GM21737 (cell line): ENCODE data around the gene CA12.
"Not testable (repeated sequence)": the region's sequence is repeated elsewhere in the genome, so short reads cannot be mapped to it uniquely, and the experiment has no call there.

Experiments
- ATAC-seq: cut with Tn5 transposase; IDR thresholded peaks from one replicate; pipeline ENCODE4 v1.9.1; 2021; ENCODE audit warnings: mild to moderate bottlenecking, moderate library complexity; ENCODE audit not compliant: unreplicated experiment

The CA12 gene

DNA sequence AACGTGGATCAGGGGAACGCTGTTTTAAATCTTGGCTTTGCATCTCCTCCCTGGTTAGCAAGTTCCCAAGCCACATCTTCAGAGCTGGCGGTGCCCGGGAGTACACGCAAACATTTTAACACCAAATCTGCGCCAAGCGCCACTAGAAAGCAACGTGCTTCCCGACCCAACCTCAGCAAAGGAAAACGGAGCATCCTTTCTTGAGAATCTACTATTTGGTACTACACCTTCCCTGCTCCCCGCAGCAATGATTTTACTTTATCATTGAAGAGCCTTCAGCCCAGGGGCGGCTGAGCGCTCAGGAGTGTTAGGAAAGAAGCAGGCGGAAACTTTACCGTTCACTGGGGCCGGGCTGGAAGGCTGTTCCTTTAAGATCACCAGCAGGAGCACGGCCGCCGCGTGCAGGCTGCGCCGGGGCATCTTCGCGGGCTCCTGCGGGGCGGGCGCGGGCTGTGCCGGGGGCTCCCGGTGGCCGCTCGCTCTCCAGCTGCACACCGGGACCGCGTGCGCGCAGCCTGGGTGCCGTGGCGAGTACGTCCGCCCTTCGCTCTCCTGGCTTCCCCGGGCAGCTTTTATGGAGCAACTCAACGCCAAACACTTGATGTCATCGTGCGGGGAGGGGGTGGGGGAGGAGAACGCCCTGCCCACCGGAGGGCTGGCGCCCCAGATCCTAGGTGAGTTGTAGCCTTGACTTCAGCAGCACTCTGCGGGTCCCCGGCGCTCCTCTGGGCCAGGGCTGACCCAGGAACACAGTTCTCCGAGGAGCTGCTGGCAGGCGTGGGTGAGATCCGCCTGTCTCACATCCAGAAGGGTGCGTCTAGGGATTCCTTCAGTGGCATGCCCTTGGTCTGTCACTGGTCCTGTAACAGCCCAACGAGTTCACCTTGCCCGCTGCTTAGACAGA is at the start of gene CA12:
CA12 (minus strand) TSS at position 546 of the 904 bp plus-strand sequence; CDS start at position 420, 126 bp downstream.
- ATAC-seq: no peak

DNA sequence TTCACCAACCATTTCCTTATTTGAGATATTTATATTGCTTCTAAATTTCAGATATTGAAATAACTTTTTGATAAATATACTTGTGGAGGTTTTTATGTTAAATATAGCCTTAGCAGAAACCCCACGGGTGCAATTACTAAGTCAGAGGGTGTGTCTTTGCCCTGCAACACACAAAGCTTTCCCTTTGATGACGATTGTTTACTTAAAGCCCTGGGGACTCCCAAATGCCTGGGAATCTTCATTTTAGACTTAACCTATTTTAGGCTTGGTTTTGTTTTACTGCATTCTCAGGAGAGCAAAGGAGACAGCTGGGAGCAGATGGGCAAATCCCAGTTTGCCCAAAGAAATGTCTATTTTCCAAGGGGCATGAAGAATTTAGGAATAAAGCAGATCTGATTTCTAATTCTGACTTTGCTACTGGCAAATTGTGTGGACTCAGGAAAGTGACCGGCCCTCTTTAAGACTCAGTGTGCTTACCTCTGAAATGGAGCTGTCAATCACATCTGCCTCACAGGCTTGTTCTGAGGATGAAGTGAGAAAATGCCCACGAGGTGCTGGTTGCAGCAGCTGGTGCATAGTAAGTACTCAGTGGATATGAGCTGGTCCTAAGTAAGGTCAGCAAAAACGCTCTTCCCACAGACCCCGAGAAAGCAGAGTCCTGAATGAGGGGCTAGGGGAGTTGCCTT is 49.3 kb upstream of the CA12 start:
- ATAC-seq: no peak

DNA sequence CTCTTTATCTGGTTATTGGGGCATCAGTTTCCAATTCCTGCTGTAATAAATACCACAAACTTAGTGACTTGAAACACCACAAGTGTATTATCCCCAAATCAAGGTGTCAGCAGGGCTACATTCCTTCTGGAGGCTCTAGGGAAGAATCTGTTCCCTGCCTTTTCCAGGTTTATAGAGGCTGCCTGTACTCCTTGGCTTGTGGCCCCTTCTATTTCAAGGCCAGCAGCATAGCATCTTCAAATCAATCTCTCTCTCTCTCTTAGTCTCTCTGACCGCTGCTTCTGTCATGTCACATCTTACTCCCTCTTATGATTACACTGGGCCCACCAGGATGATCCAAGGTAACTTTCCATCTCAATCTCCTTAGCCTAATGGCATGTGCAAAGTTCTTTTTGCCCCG is 44.9 kb upstream of the CA12 start:
- ATAC-seq: no peak

DNA sequence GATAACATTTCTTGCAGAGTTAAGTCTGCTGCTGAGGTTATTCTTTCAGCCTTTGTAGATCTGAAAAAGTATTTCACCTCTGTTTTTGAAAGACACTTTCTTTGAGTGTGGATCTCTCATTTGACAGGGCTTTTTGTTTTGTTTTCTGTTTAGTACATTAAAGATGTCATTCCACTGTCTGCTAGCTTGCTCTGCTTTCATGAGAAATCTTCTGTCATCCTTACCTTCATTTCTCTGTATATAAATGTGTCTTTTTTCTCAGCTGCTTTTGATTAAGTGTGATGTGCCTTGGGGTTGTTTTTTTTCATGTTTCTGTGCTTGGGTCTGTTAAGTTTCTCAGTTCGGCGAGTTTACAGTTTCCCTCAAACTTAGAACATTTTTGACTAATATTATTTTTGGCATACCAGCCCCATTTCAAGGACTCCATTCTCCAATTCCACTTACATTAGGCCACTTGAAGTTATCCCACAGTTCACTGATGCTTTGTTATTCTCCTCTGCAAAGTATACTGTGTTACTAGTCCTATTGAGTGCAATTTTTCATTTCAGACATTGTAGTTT is 43.9 kb upstream of the CA12 start:
- ATAC-seq: no peak

DNA sequence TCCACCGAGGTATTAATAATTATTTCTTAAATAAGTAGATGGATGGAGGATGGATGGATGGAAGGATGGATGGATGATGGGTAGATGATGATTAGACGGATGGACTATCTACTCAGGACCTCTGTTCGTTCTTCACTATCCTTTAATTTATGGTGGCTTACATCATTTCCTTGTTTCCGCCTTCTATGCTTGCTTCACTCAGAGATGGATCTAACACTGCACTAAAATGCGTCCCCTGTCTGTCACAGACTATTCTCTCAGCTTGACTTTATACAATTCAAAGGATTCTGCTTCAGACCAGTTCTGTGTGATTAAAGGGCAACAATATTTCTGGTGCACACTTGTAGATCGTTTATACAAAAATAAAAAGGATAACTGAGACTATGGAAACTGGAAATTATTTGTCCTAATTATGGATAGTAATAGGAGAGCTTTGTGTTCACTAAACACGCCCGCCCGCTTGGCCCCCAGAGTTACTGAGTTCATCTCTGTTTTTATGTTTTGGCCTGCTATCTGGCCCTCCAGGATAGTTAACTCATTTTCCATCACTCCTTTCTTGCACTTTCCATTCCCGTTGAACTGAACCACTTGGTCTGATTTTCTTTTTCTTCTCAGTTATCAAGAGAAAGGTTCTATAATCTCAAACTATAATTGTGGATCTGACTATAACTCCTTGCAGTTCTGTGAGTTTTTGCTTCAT is 41.4 kb upstream of the CA12 start:
- ATAC-seq: no peak

DNA sequence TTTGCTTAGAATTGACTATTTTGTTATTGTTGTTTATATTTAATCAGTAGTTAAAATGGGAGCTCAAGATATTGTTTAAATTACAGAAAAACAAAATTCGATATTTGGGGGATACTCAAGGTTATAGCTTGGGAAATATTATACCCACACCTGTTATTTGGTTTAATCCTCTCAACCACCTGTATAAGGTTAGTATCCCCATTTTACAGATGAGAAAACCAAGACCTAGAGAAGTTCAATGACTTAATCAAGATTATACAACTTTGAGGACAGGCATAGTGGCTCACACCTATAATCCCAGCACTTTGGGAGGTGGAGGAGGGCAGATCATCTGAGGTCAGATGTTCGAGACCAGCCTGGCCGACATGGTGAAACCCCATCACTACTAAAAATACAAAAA is 39.8 kb upstream of the CA12 start:
- no peak for ATAC-seq

DNA sequence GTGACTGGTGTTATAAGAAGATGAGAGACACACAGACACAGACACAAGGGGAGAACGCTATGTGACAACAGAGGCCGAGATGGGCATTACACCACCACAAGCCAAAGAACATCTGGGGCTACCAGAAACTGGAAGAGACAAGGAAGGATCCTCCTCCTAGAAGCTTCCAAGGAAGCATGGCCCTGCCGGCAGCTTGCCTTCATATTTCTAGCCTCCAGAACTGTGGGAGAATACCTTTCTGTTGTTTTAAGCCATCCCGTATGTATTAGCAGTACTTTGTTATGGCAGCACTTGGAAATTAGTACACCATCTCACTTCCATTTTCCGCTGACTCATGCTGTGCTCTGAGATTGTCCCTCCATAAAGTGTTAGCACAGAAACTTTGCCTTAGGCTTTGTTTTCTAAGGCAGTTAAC is 38.7 kb upstream of the CA12 start:
- ATAC-seq: no peak

DNA sequence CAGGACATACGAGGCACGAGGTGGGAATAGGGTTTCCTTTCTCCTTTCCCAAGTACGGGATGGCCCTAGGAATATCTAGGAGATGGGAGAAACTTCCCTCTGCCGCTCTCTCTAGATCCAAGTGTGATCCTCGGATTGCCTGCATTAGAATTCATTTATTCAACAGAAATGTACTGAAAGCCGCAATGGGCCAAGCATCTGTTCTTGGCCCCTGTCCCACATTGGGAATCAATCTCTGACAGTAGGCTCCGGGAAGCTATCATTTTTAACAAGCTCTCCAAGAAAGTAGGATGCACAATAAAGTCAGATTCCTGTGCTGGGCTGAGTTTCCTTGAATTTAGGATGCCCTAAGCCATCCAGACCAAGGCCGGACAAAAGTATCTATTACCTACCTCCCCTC is 37.2 kb upstream of the CA12 start:
- ATAC-seq: no peak

DNA sequence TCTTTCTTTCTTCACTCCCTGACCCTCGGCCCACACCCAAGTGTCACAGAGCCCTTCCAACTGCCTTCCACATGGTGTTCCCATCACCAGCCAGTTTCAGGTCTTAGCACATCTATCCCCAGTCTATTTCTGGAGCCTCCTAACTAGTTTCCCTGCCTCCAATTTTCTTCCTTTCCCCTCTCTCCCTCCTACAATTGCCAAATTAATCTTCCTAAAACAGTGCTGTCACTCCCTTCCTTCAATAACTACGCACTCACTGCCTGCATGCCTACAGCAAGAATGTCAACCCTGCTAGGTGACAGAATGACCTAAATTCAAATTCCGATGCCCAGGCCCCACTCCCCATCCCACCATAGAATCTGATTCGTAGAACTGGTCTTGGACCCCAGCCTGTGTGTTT is 36.1 kb upstream of the CA12 start:
- no peak for ATAC-seq

DNA sequence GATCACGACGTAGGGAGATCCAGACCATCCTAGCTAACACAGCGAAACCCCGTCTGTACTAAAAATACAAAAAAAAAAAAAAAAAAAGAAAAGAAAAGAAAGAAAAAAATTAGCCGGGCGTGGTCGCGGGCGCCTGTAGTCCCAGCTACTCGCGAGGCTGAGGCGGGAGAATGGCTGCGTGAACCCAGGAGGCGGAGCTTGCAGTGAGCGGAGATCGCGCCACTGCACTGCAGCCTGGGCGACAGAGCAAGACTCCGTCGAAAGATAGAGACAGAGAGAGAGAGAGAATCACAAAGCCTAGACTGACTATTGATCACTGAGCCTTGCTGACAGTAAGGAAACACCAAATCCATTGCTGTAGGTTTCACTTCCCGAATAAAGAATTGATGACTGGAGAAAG is 35.6 kb upstream of the CA12 start:
- ATAC-seq: not testable (repeated sequence)

DNA sequence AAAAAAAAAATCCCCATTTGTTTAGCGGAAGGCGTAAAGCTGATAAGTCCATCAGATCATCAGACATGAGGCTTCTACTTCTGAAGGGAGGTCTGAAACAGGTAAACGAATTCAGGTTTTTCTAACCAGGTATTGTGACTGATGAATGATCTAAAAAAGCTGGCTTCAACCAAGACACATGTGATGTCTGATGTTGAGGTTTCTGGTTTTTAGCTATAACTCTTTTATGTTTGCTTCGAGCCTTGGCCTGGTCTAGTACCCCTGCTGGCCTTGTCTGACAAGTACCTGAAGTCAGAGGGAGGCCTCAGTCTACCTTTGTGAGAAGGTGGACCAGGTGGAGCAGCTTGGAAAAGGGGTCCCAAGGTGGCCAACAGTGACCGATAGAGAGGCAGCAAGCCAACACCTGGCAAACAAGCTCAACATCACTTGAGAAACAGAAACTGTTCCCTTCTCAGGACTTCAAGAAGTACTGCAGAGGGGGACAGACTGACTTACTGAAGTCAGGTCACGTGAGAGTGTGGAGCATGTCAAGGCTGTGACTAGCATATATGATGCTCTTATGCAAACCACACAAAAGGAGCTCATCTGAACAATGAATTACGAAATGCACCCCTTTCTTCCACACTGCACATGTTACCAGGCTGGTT is 33.0 kb upstream of the CA12 start:
- no peak for ATAC-seq

DNA sequence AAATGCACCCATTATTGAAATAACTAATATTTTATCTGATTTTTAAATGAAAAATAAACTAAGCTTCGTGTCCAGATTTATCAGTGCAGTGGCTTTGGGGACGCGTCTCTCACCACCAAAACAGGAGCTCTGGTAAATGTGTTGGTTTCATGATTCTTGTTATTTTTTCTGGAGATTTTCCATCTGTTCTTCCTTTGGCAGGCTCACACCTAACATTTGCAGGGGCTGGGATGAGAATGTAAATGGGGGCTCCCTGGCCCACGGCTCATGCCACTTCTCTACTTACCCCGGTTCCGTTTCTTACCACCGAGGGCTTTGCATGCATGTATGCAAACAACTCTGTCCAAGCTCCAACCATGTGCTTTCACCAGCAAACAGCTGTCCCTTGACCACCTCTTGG is 30.9 kb upstream of the CA12 start:
- ATAC-seq: no peak

DNA sequence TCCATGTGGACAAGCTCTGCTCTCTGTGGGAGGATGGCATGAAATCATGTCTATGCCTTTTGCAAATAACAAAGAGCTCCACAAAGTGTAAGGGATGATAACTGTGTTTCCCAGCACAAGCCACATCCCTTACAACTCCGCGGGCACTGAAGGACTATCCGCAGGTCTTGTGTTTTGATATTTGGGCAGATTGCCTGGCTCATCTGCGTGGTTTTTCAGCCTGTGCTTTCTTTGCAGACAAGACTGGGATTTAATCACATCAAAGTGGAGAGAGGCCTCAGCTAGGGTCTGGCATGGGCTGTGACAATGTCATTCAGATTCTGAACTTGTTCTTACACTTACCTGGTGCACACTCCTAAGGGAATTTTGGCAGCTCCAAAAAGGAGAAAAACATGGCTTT is 30.2 kb upstream of the CA12 start:
- no peak for ATAC-seq

DNA sequence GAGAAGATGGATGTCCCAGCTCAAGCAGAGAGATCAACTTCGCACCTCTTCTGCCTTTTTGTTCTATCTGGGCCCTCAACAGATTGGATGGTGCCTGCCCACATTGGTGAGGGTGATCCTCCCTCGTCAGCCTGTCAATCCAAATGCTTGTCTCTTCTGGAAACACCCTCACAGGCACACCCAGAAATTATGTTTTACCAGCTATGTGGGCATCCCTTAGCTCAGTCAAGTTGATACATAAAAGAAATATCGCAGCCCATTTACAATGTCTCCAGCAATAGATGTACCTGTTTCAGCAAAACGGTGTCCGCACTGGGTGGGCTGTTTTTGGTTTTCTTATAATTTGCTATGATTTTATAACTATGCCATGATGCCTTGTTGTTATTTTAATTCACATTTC is 27.5 kb upstream of the CA12 start:
- ATAC-seq: no peak

DNA sequence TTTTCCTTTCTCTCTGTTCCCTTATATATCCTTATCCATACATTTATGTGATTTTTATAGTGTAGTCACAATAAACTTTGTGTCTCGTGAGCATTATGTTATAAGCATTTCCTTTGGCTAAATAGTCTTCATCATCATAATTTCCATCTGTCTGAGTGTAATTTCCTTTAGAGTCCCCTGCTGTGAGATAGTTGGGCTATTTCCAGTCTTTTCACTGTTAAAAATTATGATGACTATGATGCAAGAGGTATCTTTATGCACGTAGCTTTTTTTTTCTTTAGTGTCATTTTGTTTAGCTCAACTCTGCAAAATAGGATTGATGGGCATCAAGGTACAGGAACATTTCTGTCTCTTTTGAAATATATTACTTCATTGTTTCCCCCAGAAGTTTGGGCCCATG is 26.9 kb upstream of the CA12 start:
- ATAC-seq: no peak

DNA sequence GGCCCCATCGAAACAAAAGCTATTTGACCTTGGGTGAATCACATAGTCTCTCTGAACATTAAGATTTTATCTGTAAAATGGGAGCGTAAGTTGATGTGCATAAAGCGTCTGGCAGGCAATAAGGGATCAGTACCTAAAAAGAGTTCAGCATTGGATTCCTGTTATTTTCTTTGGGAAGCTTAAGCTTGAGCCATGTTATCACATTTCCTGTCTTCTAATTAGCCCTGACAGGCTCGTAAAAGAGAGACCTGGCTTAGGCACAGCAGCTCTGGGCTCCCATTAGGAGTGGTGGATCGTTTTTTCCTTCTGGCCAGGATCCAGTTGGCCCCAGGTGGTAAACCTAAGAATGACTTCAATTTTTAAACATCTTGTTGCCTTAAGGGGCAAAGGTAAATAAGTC is 26.0 kb upstream of the CA12 start:
- ATAC-seq: no peak

DNA sequence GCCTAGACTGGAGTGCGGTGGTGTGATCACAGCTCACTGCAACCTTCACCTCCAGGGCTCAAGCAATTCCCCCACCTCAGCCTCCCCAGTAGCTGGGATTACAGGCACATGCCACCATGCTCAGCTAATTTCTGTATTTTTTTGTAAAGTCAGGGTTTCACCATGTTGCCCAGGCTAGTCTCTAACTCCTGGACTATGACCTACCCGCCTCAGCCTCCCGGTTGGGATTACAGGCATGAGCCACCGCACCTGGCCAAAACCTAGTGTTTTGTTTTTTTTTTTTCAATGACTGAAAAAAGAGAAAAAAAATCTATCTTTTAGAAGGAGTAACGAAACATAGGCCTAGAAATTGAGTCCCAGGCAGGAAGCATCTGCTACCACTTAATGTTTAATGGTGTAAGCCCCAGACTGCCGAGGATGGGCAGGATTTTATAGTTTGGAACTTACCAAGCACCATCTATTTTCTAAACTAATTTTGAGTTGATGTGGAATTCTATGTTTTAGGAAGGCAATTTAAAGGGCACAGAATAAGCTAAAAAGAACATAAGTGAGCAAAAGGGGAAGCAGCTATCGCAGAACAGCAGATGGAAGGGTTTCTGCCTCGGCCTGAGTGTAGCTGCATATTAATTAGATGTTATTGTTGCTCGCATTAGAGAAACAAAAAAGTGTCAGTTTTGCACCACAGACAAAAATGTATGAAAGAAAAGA is 24.2 kb upstream of the CA12 start:
- no peak for ATAC-seq

DNA sequence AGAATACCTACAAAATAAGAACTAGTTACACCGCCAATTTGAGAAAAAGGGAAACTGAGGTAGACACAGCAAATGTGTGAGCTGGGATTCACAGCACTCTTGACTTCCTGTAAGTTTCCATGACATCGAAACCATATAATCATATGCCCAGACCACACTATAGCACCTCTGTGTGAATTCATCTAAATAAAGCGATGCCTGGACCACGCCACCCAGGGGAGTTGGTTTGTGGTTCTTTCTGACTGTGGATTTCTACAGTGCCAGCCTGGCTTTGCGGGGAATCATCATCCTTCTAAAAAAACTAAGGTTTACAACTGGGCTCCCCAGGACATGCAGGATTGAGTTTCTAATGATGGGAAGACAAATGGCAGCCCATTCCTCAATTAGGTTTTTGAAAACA is 23.5 kb upstream of the CA12 start:
- ATAC-seq: no peak

DNA sequence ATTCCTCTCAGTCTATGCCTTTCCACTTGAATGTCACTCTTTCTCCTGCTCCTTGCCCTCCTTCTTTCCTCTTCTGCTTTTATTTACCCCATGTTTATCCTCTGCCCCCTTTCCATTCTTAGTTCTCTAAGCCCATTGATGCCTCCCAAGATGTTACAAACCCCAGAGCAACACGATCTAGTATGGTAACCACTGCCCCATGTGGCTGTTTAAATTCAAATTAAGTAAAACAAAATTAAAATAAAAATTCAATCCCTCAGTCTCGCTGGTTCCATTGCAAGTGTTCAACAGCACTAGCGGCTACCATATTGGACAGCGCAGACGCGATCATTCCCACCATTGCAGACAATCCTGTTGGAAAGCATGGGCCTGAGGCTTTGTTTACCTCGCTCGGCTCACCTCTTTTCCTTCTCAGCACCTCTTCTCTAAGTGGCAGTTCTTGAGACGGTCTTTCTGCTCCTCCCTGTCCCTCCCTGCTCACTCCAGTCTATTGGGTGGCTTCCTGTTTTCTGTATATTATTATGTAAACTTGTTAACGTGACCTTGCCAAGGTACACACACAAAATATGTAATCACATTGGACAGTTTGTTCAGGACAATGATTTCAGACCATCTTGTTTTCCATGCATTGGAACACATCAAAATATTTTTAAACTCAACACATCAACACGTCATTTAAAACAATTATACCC is 21.8 kb upstream of the CA12 start:
- ATAC-seq: no peak
